Measurements from ENCODE around the gene SLC35D2. TPM values are rescaled to one million over a fixed set of nuclear protein-coding genes. Genes with fewer than 3 reads are reported as not detected.

The SLC35D2 gene
- total RNA-seq, 6 donors from 2014 or later: 24.5 to 36.7 (median 29.0) TPM

GRCh38 chr9:96423985-96424336, 40.5 kb upstream of the SLC35D2 start:
- no peak for ATAC-seq (ENCODE audit: low FRiP score in 2 of 2)
- no peak for DNase-seq
- Histone ChIP-seq H3K4me3 (no peak overlapping the region), H3K27ac (no peak overlapping the region), H3K9me3 (no peaks in the 10 kb centered on the region), H3K27me3 (no peaks in the 10 kb centered on the region), H3K36me3 (no peaks in the 10 kb centered on the region), H3K4me1 (peaks cover 19 to 25% (median 22%) of the 10 kb centered on the region in 4 donors)
- TF ChIP-seq, protein P1, sequence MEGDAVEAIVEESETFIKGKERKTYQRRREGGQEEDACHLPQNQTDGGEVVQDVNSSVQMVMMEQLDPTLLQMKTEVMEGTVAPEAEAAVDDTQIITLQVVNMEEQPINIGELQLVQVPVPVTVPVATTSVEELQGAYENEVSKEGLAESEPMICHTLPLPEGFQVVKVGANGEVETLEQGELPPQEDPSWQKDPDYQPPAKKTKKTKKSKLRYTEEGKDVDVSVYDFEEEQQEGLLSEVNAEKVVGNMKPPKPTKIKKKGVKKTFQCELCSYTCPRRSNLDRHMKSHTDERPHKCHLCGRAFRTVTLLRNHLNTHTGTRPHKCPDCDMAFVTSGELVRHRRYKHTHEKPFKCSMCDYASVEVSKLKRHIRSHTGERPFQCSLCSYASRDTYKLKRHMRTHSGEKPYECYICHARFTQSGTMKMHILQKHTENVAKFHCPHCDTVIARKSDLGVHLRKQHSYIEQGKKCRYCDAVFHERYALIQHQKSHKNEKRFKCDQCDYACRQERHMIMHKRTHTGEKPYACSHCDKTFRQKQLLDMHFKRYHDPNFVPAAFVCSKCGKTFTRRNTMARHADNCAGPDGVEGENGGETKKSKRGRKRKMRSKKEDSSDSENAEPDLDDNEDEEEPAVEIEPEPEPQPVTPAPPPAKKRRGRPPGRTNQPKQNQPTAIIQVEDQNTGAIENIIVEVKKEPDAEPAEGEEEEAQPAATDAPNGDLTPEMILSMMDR (IDR thresholded peaks at IDR 0.05): no peak
- no peak for TF ChIP-seq EP300 (IDR thresholded peaks at IDR 0.05)
- no peak for TF ChIP-seq POLR2A (IDR thresholded peaks at IDR 0.05)
- TF ChIP-seq POLR2AphosphoS5 (IDR thresholded peaks at IDR 0.05): no peak
- 83 to 89% methylated on average over 6 of the region's 6 CpGs for WGBS, 2 donors

GRCh38 chr9:96423322-96423984, 39.9 kb upstream of the SLC35D2 start:
- Histone ChIP-seq H3K27ac (no peak overlapping the region), H3K9me3 (no peaks in the 10 kb centered on the region), H3K27me3 (no peaks in the 10 kb centered on the region), H3K36me3 (no peaks in the 10 kb centered on the region), H3K4me1 (peaks cover 19 to 25% (median 22%) of the 10 kb centered on the region in 4 donors), H3K4me3 (no peak overlapping the region)
- DNase-seq (no peak), ATAC-seq (ENCODE audit: low FRiP score in 2 of 2) (no peak)
- 92 to 98% methylated on average over 5 to 8 of the region's 8 CpGs for WGBS, 2 donors
- TF ChIP-seq, protein P1 (IDR thresholded peaks at IDR 0.05): no peak
- TF ChIP-seq EP300 (IDR thresholded peaks at IDR 0.05) (no peak), POLR2AphosphoS5 (IDR thresholded peaks at IDR 0.05) (no peak), POLR2A (IDR thresholded peaks at IDR 0.05) (no peak)

GRCh38 chr9:96420468-96421219, 37.1 kb upstream of the SLC35D2 start:
- no peaks in the 10 kb centered on the region for H3K36me3 ChIP-seq
- H3K27ac ChIP-seq: peak overlapping the region; percentile 92 to 100 (median 98)
- no peaks in the 10 kb centered on the region for H3K9me3 ChIP-seq
- TF ChIP-seq POLR2A (IDR thresholded peaks at IDR 0.05) (no peak), EP300 (IDR thresholded peaks at IDR 0.05) (peak in 2 of 4 donors; percentile 4 to 37), POLR2AphosphoS5 (IDR thresholded peaks at IDR 0.05) (peak; percentile 8 to 73)
- TF ChIP-seq, protein P1 (IDR thresholded peaks at IDR 0.05): no peak
- no peak for DNase-seq
- peak in 1 of 2 donors; percentile 38 for ATAC-seq (ENCODE audit: low FRiP score in 2 of 2)
- WGBS, 2 donors: 58 to 60% methylated on average over 6 of the region's 6 CpGs
- H3K4me1 ChIP-seq: peaks cover 24 to 39% (median 26%) of the 10 kb centered on the region in 4 donors
- H3K27me3 ChIP-seq: no peaks in the 10 kb centered on the region
- no peak overlapping the region for H3K4me3 ChIP-seq

DNA sequence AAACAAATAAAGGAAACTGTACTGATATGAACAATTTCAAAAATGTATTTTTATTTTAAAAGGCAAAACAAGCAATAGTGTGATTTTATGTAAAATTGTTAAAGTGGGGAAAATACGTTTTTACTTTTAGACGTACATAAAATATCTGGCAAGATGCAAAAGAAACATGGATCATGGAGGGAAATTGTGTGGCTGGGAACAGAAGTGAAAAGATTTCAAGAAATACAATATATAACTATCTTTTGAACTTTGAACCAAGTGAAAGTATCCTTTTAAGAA, 36.1 kb upstream of the SLC35D2 start:
- Histone ChIP-seq H3K36me3 (no peaks in the 10 kb centered on the region), H3K27me3 (no peaks in the 10 kb centered on the region), H3K4me1 (peaks cover 23 to 39% (median 26%) of the 10 kb centered on the region in 4 donors), H3K27ac (peak overlapping the region; percentile 92 to 100 (median 98)), H3K4me3 (peak overlapping the region; percentile 51 to 88 (median 85)), H3K9me3 (no peaks in the 10 kb centered on the region)
- no peak for TF ChIP-seq POLR2A (IDR thresholded peaks at IDR 0.05)
- TF ChIP-seq, protein P1 (IDR thresholded peaks at IDR 0.05): no peak
- no peak for TF ChIP-seq EP300 (IDR thresholded peaks at IDR 0.05)
- TF ChIP-seq POLR2AphosphoS5 (IDR thresholded peaks at IDR 0.05): no peak
- DNase-seq: no peak
- no peak for ATAC-seq (ENCODE audit: low FRiP score in 2 of 2)
- 62 to 63% methylated on average over 2 of the region's 2 CpGs for WGBS, 2 donors
